ENCODE measurements around the gene FCAMR. TPM values are rescaled to one million over a fixed set of nuclear protein-coding genes. Genes with fewer than 3 reads are reported as not detected.

The FCAMR gene
- total RNA-seq, 1 donor from 2014 or later, result not detected

DNA sequence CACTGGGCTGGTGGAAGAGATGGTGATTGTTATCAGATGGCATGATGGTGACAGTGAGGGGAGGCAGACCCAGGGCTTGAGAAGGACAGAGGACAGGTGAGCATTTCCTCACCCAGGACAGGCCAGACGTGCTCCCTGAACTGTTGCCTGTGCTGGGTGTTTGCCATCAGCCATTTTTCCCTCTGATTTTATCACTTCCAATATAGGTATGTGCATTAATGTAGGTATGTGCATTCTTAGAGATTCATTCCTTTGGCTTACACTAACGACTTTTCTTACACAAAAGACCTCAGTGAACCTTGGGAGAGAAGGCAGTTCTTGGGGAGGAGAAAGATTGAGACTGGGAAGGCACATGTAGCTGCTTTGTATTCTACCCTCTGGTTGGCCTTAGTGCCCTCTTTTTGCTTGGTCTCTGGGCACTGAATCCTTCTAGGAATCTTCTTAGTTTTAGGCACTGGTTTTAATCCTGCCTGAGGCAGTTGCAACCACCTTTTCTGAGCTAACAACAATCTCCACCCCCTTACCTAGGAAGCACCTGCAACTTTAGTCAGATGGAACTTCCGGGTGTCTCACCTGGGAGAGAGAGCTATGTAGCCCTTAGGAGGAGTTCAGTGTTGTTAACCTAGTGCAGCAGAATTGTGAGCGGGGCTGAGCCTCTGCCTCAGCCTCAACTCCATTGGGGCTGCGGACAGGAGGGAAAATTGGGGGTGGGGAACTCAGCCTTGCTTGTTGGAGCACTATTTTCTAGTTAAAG is 31.4 kb upstream of the FCAMR start:
- intact Hi-C loops (cut with micrococcal nuclease), result no loop called here

DNA sequence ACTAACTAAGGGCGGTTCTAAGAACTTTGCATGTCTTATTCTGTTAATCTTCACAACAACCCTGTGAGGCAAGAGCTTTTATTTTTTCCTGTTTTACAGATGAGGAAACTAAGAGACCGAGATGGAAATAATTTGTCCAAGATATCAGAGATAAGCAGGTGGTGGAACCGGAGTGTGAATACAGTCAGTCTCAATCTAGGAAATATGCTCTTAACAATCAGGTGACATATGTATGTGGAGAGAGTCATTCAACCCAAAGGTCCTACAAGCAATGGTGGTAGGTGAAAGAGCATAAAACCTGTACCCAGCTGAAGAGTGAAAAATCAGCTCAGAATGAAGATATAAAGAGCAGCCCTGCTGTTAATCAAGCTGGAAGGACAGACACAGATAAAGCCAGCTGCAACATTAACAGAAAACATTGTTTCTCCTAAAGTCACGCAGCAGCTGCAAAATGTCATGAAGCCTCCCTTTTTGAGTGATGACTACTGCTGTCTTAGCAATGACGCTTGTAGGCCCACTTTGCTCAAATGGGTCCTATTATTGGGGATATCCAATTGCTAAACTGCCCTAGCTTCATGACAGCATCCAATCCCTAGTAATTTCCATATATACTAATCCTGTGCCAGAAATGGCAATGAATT is 30.5 kb upstream of the FCAMR start:
- DNase-seq, result no peak
- intact Hi-C loops (cut with micrococcal nuclease), result no loop called here
- no peak for ATAC-seq

More for the DNA sequence above, 31.4 kb upstream of the FCAMR start:
- DNase-seq (no peak), ATAC-seq (no peak)

DNA sequence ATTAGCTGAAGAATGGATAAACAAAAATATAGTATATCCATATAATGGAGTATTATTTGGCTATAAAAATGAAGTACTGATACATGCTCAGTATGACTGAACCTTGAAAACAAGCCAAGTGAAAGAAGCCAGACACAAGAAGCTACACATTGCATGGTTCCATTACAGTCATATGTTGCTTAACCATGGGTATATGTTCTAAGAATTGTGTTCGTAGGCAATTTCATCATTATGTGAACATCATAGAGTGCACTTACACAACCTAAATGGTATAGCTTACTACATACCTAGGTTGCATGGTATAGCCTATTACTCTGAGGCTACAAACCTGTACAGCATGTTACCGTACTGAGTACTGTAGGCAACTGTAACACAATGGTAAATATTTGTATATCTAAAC is 28.6 kb upstream of the FCAMR start:
- no peak for DNase-seq
- no peak for ATAC-seq
- intact Hi-C loops (cut with micrococcal nuclease), result no loop called here

DNA sequence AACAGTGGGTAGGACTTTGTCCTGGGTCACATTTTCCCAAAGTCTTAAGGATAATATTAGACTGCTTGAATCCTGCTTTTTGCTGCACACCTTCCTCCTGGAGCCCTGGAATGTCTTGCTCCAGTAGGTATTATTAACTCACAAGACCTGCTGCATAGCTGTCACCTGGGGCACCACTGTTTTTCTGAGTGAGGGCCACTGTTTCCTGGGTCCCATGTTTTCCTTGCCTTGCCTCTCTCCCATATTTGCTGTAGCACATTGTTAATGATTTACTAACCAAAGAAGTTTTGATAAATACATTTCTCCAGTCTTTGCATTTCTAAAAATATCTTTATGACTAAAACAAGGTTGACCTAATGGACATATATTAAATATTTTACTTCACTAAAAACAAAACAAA is 22.5 kb upstream of the FCAMR start:
- ATAC-seq, result no peak
- no peak for DNase-seq
- intact Hi-C loops (cut with micrococcal nuclease), result no loop called here

DNA sequence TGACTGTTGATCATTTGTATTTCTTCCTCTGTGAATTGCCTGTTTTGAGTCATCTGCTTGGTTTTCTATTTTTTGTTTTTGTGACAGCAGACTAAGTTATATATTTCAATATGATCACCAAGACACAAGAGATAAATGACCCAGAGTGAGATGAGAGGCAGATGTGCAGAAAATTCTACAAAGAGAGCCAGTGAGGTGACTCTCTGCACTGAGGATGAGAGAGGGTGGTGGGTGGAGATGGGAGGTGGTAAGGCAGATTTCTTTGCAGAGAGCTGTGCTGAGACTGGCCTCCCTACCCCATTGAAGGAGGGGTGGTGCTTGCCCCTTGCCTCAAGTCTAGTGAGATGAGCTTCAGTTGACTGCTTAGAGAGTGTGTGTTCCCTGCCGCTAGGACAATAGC is 17.6 kb upstream of the FCAMR start:
- DNase-seq, result no peak
- intact Hi-C loops (cut with micrococcal nuclease), result no loop called here
- no peak for ATAC-seq

DNA sequence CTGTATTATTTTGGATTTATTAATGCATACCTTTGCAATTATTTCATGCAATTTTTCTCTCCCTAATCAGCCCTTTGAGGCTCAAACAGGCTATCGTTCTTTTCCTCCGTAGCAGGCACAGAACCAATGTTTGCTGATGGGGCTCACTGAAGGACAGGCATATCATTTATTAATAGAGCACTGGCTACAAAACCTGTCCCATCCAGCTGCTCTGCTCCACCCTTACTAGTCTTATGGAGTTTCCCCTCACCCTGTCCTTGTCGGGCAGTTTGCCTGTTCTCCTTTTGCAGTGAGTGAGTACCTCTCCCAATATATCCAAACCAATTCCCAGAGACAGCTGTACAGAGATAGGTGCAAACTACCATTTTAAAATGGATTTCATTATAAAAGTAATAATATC is 16.6 kb upstream of the FCAMR start:
- DNase-seq (no peak), ATAC-seq (peak; percentile 70)
- intact Hi-C loops (cut with micrococcal nuclease), result no loop called here

DNA sequence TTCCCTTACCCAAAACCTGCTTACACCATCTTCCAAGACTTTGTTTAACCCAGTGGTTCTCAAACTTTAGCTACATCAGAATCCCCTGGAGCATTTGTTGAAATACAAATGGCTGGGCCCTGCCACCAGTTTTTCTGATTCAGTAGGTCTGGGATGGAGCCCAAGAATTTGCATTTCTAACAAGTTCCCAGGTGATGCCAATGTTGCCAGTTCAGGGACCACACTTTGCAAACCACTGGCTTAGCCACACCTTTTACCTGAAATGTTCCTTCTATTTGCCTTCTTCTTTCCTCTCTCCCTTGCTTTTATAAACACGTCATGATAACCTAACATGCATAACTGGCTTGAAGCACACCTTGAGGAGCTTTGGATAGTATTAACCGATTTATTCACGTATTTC is 16.1 kb upstream of the FCAMR start:
- DNase-seq (no peak), ATAC-seq (no peak)
- intact Hi-C loops (cut with micrococcal nuclease), result no loop called here

DNA sequence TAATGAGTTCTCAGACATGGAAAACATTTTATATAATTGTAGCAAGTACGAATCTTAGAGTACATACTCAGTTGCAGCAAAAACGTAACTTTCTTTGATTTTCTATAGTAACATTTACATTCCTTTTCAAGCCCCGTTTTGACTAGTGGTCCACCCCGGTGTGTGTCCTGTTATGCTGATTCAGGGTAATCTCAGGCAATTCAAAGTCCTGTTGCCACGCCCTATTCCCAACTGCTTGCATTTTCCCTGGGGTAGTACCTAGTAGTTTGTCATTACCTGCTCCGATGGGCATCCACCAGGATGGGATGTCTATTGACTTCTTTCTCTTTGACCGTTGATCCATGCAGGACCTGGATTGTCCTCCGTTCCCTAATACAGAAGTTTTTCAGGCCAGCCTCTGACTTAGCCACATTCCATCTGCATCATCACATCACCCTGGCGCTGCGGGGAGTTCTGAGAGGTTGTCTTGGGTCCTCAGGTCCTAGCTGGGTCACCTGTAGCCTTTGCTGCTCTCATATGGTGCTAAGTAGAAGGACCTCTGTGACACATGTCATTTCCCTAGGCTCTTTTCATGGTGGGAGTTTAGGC is 15.0 kb upstream of the FCAMR start:
- intact Hi-C loops (cut with micrococcal nuclease), result no loop called here
- ATAC-seq, result no peak
- DNase-seq, result no peak

DNA sequence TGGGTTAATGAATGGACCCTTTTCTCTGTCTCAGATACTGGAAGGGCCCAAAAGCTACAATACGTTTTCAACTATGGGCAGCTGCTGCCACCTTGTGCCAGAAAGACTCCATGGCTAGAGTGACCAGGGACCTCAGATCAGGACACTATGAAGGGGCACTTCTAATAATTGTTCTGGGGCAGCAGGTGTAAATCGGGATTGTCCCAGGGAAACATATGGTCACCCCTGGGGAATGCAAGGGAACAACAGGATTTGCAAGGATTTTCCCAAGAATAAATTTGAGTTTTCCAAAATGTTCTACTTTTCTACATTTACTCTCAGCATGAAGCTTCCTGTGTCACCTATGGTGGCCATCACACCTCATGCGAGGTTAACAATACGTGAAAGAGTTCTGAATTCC is 12.0 kb upstream of the FCAMR start:
- peak; percentile 81 for ATAC-seq
- DNase-seq, result peak; percentile 50
- intact Hi-C loops (cut with micrococcal nuclease), result no loop called here

DNA sequence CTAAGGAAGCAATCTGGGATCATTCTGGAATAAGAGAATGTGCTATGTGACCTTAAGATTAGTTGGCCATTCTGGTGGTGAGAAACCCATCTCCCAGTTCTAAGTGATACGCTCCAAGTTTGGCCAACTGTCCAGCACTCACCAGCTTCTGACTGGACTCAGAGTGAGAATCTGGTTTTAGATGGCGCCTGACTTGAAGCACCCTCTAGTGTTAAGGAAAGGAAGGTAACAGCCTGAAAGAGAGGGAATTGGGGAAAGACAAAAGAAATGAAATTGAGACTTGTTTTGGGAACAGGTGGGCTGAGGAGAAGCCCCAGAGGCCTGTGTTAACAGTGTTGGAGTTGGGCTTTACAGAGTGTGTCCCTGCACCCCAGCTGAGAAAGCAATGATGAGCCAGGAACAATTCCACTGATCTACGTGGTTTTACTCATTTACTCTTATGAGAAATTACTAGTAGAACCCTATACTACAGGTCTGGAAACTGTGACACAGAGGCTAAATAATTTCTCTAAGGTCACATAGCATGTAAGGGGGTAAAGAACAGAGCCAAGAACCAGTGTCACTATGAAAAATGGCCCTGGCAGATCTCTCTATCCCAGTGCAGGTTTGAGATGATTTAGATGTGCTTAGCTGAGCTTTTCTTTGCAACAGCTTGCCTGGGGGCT is 9.3 kb upstream of the FCAMR start:
- intact Hi-C loops (cut with micrococcal nuclease), result no loop called here
- no peak for DNase-seq
- ATAC-seq, result no peak

DNA sequence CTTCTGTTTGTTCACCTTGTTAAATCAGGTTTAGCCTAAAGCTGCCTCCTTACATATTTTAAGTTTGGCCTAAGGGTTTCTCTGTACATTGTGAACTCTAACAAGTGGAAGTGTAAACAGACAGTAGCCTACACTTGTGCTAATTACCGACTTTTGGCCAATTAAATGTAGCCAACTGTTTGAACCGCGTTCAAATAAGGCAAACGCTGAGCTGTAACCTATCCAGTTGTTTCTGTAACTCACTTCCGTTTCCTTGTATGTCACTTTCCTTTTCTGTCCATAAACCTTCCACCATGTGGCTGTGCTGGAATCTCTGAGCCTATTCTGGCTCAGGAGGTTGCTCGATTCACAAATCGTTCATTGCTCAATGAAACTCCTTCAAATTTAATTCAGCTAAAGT is 8.0 kb upstream of the FCAMR start:
- intact Hi-C loops (cut with micrococcal nuclease), result no loop called here
- ATAC-seq, result no peak
- DNase-seq, result no peak

DNA sequence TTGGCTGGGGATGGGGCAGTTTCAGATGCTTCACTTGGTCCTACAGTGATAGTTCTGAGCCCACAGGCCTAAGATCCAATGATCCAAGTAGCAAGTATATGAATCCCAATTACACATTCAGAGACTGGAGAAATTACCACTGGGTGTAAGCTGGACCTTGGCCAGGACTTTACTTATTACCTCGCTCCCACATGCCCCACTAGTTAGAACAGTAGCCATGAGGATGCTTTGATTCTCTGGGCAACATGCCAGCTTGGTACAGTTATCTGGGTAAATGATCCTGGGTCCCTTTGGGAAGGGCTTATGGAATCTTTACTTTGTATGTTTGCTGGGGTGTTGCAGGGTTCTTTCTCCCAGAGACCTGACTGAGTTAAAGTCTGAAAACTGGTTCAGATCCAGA is 5.0 kb upstream of the FCAMR start:
- intact Hi-C loops (cut with micrococcal nuclease), result no loop called here
- no peak for DNase-seq
- no peak for ATAC-seq

DNA sequence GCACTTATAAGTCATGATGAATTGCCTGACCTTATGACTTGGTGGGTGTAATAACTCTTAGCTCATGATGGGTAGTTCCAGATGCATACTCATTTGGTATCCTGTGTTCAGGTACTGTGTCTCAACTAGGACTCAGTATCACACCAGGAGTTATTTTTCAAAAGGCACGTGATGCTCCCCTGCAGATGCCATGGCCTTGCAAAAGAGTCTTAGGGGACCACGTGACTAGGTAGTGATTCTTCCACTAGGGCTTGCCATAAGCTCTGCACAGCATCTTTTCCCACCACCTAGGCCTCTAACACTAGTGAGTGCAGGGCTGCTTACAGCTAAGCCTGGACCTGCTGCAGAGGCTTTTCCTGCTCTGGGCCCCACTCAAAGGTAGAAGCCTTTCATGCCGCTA is 3.9 kb upstream of the FCAMR start:
- DNase-seq (no peak), ATAC-seq (no peak)
- intact Hi-C loops (cut with micrococcal nuclease), result no loop called here

DNA sequence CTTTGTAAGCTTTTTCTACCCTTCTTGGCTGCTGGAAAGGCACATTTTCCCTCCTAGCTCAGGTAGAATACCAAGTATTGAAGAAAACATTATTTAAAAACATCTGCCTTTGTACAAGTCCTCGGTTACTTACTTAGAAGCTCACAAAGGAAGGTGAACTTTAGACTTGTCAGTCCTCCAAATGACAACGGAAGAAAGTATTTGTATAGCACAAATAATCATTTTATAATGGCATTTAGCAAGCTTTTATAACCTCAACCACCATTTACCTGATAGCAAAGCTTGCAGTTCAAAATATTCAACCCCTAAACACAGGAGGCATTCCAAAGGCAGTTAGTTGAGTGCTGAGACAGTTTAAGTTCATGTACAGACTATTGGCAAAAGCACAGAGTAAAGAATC is 2.5 kb upstream of the FCAMR start:
- ATAC-seq (no peak), DNase-seq (no peak)
- intact Hi-C loops (cut with micrococcal nuclease), result no loop called here

DNA sequence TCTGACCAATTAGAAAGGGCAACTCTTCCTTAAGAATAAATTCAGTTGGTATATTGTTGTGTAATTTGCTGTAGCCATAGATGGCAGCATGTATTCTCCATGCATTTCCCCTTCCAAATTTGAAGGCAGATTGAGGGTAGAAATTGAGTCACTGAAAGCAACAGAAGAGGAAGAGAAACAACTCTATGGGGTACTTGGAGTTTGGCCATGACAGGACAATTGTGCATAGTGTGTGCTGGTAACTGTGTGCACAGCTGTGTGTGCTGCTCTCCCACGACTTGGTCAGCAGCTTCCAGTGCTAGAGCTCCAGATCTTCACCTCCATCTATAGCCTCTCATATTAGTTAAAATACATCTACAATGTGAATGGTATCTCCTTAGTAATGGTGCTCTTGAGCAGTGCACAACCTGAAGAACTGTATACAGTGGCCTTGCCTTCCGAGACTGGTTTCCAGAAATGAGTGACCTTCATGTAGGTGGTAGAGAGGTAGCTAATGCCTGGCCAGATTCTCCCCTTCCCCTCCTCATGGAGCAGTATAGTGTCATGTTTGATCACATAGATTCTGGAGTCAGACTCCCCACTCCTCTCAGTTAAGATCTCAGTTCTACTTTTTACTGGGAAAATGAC is 882 bp upstream of the FCAMR start:
- ATAC-seq (no peak), DNase-seq (no peak)
- intact Hi-C loops (cut with micrococcal nuclease), result no loop called here

DNA sequence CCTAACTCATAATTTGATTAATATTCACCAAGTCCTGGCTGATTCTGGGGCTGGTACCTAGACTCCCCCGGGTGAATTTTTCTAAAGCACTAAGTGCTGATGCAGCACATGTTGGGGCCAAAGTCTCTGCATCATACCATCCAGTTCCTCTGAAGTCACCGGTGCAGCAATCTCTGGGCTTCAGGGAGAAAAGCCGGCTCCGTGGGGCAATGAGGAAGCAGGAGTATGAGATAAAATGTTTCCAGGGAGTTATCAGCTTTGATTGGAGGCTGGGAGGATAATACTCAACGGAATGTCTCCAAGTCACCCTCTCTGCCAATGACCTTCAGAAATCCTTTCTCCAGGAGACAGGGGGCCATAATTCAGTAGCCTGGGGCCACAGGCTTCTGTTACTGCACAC is 1.2 kb downstream of the FCAMR start:
- DNase-seq (no peak), ATAC-seq (no peak)
- intact Hi-C loops (cut with micrococcal nuclease), result no loop called here

DNA sequence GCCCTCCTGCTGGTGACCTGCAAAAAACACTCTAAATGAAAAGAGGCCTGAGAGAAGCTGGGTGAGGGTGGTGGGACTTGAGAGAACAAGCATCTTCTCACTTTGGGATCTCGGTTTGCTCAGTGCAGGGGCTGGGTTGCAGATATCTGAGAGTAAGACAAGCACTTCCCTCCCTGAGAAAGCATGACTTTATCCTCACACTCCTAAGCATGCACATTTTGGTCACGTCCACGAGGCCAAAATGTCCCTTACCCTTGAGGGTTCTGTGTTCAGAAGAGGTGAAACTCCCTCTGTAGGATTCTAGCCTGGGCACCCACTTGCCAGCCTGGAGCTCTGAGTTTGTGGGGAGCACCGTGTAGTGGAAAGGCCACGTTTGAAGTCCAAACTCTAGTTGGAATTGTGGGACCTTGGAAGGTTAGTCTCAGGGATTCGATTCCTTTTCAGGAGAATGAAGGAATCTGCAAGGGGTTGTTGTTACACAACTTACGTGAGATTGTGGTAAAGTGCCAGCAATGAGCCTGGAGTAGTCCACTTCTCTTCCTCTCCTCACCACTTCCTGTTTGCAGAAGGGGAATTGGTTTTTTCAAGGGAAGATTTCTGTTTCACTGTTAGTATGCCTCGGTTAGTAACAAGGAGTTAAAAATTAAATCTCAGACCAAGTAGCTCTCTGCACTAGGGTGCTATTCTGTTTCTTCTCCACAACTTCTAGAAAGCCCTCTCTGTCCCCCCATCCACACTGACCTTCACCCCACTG is 3.0 kb downstream of the FCAMR start:
- ATAC-seq (peak; percentile 43), DNase-seq (no peak)
- intact Hi-C loops (cut with micrococcal nuclease), result no loop called here

DNA sequence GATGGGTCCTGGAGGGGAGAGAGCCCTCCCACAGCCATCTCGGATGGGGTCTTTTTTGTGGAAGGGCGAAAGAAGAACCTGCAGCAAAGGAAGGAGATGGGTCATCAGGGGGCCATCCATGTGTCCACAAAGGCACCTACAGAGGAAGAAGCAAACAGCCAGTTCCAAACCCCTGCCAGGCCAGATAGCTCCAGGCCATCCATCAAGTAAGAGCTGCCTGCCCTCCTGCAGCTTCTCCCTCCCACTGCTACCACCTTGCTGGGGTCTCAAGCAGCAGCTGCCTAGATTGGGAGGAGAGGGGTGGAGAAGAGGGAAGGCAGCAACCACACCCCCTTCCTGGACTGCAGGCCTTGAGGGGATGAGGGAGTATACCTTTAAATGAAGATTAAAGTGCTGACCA is 4.5 kb downstream of the FCAMR start:
- no peak for DNase-seq
- ATAC-seq, result no peak
- intact Hi-C loops (cut with micrococcal nuclease), result no loop called here

DNA sequence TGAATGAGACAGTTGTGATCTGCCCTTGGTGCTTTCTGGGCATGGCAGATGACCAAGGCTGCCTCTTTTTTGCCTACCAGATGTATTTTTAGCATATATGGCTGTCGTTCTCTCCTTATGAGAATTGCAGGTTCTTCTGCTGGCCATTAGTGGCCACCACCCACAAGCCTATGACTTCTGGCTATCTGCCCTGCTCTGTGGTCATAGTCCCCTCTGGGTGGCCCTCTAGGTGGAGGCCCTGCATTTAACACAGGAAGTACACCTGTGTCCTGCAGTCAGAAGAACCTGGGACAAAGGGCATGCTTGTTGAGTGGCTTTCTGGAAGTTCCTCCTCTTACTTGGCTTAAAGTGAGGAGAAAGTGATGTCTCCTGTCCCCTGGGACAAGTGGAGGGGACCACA is 6.5 kb downstream of the FCAMR start:
- no peak for ATAC-seq
- intact Hi-C loops (cut with micrococcal nuclease), result no loop called here
- no peak for DNase-seq

All from left ventricle myocardium superior (tissue), 1 donor.